Measurements from ENCODE around the gene EPS15. TPM values are rescaled to one million over a fixed set of nuclear protein-coding genes. Genes with fewer than 3 reads are reported as not detected.
"Not testable (repeated sequence)": the region's sequence is repeated elsewhere in the genome, so short reads cannot be mapped to it uniquely, and the experiment has no call there.

Gene EPS15
- total RNA-seq, 3 donors from 2014 or later, result 83.6 to 144 (median 127) TPM

DNA sequence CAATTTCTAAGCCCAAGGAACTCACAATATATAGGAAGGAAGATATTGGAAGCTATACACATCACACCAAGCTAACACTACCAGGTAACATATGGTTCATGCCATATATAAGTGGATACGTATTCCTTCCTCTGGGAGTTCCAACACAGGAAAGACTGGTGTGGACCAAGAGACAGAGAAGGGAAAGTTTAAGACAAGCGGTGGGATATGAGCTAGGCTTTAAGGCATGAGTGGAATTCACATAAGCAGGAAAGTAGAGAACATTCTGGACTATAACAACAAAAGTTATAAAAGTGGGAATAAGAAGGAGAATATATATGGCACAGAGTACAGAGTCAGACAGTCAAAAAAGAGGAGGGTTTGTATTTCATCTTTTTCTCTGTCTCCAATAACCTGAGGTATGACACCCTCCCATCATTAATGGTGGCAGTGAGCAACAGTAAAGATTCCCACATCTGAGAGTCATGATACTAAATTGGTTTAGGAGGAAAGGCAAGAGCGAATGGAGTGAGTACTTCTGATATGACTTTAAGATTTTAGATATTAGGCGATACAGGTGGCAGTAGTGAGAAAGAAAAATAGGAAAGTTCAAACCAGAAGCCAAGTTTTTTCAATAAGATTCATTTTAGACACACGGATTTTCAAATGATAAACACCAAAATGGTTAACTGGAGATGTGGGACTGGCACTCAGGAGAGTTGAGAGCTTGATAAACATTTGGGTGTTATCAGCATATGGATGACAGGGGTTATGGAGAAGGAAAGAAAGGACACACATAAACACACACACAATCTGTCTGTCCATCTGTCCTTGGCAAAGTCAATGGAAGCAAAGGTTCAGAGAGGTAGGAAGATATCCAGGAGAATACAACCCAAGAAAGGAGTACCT is 101.3 kb downstream of the EPS15 start:
- H3K9me3 ChIP-seq, result no peaks in the 10 kb centered on the region
- intact Hi-C loops (cut with DNase I; ENCODE audit: low total_unique reads), result no loop called here
- H3K27ac ChIP-seq, result no peak overlapping the region
- no peaks in the 10 kb centered on the region for H3K27me3 ChIP-seq
- H3K36me3 ChIP-seq, result no peaks in the 10 kb centered on the region
- H3K4me1 ChIP-seq, result no peaks in the 10 kb centered on the region
- no peak for TF ChIP-seq POLR2A (IDR thresholded peaks at IDR 0.05)
- TF ChIP-seq POLR2AphosphoS5 (IDR thresholded peaks at IDR 0.05), result no peak
- TF ChIP-seq, protein P1, sequence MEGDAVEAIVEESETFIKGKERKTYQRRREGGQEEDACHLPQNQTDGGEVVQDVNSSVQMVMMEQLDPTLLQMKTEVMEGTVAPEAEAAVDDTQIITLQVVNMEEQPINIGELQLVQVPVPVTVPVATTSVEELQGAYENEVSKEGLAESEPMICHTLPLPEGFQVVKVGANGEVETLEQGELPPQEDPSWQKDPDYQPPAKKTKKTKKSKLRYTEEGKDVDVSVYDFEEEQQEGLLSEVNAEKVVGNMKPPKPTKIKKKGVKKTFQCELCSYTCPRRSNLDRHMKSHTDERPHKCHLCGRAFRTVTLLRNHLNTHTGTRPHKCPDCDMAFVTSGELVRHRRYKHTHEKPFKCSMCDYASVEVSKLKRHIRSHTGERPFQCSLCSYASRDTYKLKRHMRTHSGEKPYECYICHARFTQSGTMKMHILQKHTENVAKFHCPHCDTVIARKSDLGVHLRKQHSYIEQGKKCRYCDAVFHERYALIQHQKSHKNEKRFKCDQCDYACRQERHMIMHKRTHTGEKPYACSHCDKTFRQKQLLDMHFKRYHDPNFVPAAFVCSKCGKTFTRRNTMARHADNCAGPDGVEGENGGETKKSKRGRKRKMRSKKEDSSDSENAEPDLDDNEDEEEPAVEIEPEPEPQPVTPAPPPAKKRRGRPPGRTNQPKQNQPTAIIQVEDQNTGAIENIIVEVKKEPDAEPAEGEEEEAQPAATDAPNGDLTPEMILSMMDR (IDR thresholded peaks at IDR 0.05), result no peak
- H3K4me3 ChIP-seq, result no peak overlapping the region
- DNase-seq (ENCODE audit: low spot score in 2 of 2), result no peak

DNA sequence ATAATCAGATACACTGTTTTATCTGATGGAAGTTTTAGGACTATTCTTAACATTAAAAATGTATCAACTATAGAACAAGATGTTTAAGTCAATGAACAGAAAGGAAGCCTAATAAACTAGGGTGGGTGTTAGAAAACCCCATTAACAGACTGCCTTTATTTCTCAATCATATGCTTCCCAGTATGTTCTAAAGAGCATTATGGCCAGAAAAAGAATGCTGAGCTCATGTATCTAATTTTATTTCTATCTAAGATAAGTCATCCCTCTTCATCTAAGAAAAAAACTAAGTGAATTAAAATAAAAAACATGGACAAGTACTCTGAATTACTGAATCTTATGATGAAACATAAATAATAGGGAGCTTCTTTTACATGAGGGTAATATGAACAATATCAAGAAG is 102.2 kb downstream of the EPS15 start:
- H3K27ac ChIP-seq, result no peak overlapping the region
- no peak overlapping the region for H3K4me3 ChIP-seq
- H3K9me3 ChIP-seq, result no peaks in the 10 kb centered on the region
- no peaks in the 10 kb centered on the region for H3K4me1 ChIP-seq
- intact Hi-C loops (cut with DNase I; ENCODE audit: low total_unique reads), result no loop called here
- H3K27me3 ChIP-seq, result no peaks in the 10 kb centered on the region
- DNase-seq (ENCODE audit: low spot score in 2 of 2), result no peak
- no peaks in the 10 kb centered on the region for H3K36me3 ChIP-seq
- TF ChIP-seq POLR2AphosphoS5 (IDR thresholded peaks at IDR 0.05) (no peak), POLR2A (IDR thresholded peaks at IDR 0.05) (no peak)
- TF ChIP-seq, protein P1 (IDR thresholded peaks at IDR 0.05), result no peak

GRCh38 chr1:51415963-51416362 is 103.1 kb downstream of the EPS15 start:
- H3K36me3 ChIP-seq, result no peaks in the 10 kb centered on the region
- no peaks in the 10 kb centered on the region for H3K4me1 ChIP-seq
- H3K27ac ChIP-seq, result no peak overlapping the region
- no peak for DNase-seq (ENCODE audit: low spot score in 2 of 2)
- TF ChIP-seq, protein P1 (IDR thresholded peaks at IDR 0.05), result no peak
- no peak for TF ChIP-seq POLR2AphosphoS5 (IDR thresholded peaks at IDR 0.05)
- no peak for TF ChIP-seq POLR2A (IDR thresholded peaks at IDR 0.05)
- intact Hi-C loops (cut with DNase I; ENCODE audit: low total_unique reads), result no loop called here
- no peaks in the 10 kb centered on the region for H3K27me3 ChIP-seq
- H3K9me3 ChIP-seq, result no peaks in the 10 kb centered on the region
- no peak overlapping the region for H3K4me3 ChIP-seq

DNA sequence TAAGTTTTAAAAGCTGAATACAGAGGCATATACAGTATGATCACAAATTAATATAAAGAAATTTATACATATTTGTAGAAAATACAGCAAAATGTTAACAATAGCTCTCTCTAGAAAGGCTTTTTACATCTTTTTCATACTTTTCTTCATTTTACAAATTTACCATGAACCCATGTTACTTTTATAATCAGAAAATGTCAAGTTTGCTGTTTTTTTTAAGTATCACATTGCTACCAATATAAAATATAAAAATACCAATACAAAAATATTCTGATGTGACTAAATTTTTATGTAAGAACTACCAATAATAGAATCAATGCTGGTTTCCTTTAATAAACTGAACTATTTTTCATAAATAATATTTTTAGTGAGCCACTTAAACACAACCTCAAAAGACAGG is 104.3 kb downstream of the EPS15 start:
- H3K36me3 ChIP-seq, result no peaks in the 10 kb centered on the region
- no peaks in the 10 kb centered on the region for H3K27me3 ChIP-seq
- H3K27ac ChIP-seq, result no peak overlapping the region
- H3K9me3 ChIP-seq, result no peaks in the 10 kb centered on the region
- intact Hi-C loops (cut with DNase I; ENCODE audit: low total_unique reads), result no loop called here
- no peak overlapping the region for H3K4me3 ChIP-seq
- no peak for DNase-seq (ENCODE audit: low spot score in 2 of 2)
- no peak for TF ChIP-seq POLR2A (IDR thresholded peaks at IDR 0.05)
- TF ChIP-seq POLR2AphosphoS5 (IDR thresholded peaks at IDR 0.05), result no peak
- TF ChIP-seq, protein P1 (IDR thresholded peaks at IDR 0.05), result no peak
- no peaks in the 10 kb centered on the region for H3K4me1 ChIP-seq

DNA sequence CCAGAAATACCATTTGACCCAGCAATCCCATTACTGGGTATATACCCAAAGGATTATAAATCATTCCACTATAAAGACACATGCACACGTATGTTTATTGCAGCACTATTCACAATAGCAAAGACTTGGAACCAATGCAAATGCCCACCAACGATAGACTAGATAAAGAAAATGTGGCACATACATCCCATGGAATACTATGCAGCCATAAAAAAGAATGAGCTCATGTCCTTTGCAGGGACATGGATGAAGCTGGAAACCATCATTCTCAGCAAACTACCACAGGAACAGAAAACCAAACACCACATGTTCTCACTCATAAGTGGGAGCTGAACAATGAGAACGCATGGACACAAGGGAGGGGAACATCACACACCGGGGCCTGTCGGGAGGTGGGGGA is 107.2 kb downstream of the EPS15 start:
- H3K27me3 ChIP-seq; DNase-seq (ENCODE audit: low spot score in 2 of 2); H3K27ac ChIP-seq; intact Hi-C loops (cut with DNase I; ENCODE audit: low total_unique reads); H3K4me1 ChIP-seq; H3K4me3 ChIP-seq; H3K9me3 ChIP-seq; H3K36me3 ChIP-seq: not testable (repeated sequence)
